Measurements from ENCODE around the gene RTEL1.

RTEL1 gene

DNA sequence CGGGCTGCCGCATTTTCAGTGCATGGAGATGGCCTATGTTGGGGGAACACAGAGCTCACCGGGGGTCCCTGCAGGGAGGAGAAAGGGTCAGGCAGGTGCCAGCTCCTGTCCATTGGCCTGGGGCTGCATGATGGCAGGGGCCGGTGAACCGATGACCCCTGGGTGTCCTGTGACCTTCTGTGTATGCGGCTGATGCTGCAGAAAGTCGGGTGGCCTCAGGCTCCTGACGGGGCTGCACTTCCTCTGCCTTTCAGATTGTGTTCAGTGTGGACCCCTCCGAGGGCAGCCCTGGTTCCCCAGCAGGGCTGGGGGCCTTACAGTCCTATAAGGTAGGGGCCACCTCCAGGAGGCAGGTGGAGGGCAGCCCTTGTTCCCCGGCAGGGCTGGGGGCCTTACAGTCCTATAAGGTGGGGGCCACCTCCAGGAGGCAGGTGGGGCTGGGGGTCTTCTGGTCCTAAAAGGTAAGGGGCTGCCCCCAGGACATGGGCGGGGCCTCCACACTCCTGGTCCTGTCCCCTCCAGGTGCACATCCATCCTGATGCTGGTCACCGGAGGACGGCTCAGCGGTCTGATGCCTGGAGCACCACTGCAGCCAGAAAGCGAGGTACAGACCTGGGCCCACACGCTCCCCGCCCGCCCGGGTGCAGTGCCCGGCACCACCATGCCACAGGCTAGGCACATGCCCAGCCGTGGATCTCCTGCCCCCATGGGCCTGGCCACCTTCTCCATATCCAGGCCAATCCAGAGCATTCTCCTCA lies 27.3 kb downstream of the RTEL1 start:
- no peak overlapping the region for H3K4me3 ChIP-seq (ENCODE audit: low read depth, low read length)
- no peak for TF ChIP-seq CTCF (IDR thresholded peaks at IDR 0.05; ENCODE audit: low read depth, low read length)

- H3K4me3 ChIP-seq (ENCODE audit: low read depth, low read length) = no peak overlapping the region
- TF ChIP-seq CTCF (IDR thresholded peaks at IDR 0.05; ENCODE audit: low read depth, low read length) = no peak
These were observed 28.0 kb downstream of the RTEL1 start for GRCh38 chr20:63686094-63686491.

DNA sequence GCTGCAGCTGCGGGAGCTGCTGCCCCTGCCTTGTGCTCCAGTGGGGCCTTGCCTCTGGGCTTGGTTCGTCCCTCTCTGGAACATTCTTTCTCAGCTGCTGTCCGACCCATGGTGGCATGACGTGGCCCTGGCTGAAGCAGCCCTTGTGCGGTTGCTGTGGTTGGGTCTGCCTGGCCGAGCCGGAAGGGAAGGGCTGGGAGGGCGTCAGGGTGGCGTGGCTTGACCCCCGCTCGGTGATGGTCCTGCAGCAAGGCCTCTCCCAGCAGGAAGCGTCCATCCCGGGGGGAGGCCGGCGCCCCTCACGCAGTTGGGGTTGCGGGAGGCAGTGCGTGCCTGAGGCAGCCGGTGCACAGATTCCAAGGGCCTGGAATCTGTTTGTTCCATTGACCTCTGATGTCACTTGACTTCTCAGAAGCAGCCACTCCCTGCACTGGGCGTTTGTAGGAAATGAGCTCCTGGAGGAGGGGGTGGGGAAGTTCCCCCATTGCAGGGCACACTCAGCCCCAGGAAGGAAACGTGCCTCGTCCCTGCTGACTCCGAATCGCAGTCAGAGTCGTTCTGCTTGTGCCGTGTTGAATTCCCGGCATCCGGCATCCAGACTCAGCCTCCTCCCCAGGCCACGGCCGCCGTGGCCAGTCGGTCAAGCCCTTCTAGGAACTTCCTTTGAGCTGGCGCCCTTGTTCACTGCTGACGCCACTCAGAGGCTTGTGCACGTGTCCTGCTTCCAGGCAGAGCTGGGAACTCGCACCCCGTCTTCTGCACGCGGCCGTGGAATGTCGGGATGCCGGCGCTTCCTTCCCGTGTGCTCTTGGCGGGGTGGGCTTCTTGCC lies 28.6 kb downstream of the RTEL1 start:
- no peak for TF ChIP-seq CTCF (IDR thresholded peaks at IDR 0.05; ENCODE audit: low read depth, low read length)
- H3K4me3 ChIP-seq (ENCODE audit: low read depth, low read length) = no peak overlapping the region

DNA sequence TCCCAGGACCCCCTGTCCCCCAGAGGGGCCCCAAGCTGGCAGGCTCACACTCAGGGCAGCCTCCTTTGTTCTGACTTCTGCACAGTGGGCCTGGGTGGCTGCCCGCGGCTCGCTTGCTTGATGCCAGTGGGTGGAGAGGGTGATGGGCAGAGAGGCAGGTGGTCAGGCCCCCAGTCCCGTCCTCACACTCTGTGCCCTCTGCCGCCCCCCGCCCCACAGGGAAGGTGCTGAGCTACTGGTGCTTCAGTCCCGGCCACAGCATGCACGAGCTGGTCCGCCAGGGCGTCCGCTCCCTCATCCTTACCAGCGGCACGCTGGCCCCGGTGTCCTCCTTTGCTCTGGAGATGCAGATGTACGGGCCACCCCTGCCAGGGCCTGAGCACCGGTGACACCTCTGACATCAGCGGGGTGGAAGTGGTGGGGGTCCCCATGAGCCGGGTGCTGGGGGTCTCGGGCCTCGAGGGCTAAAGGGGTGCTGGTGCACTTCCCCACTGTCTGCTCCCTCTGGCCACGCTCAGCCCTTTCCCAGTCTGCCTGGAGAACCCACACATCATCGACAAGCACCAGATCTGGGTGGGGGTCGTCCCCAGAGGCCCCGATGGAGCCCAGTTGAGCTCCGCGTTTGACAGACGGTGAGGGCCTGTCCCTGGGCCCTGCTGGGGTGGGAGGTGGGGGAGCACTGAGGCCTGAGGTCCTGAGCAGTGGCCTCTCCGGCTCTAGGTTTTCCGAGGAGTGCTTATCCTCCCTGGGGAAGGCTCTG lies 29.5 kb downstream of the RTEL1 start:
- no peak for TF ChIP-seq CTCF (IDR thresholded peaks at IDR 0.05; ENCODE audit: low read depth, low read length)
- no peak overlapping the region for H3K4me3 ChIP-seq (ENCODE audit: low read depth, low read length)

- no peak overlapping the region for H3K4me3 ChIP-seq (ENCODE audit: low read depth, low read length)
- TF ChIP-seq CTCF (IDR thresholded peaks at IDR 0.05; ENCODE audit: low read depth, low read length) = no peak
These were observed 30.3 kb downstream of the RTEL1 start for GRCh38 chr20:63688228-63689045.

DNA sequence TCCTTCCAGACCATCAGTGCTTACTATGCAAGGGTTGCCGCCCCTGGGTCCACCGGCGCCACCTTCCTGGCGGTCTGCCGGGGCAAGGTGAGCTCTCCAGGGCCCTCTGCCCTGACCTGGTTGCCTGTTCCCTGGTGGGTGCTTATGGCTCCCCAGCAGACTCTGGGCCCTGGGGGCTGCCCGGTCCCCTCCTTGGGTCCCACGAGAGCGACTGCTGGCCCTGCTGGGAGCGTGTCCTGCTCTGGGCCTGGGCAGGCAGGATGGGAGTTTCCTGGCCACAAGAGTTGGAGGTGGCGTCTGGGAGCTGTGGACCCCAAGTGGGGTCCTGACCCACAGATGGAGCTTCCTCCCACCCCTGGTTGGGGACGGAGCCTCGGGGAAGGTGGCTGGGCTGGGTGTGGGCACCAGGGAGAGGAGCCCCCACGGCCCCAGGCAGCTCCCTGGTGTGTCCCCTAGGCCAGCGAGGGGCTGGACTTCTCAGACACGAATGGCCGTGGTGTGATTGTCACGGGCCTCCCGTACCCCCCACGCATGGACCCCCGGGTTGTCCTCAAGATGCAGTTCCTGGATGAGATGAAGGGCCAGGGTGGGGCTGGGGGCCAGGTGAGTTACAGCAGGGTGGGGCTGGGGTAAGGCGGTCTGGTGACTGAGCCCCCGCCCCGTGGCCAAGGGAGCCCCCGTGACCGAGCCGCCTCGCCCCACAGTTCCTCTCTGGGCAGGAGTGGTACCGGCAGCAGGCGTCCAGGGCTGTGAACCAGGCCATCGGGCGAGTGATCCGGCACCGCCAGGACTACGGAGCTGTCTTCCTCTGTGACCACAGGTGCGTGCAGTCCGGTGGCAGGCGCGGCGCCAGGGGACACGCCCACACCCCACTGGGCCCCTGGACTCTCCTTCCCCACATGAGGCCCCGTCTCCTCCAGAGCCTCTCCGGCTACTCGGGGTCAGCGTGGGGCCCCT lies 31.2 kb downstream of the RTEL1 start:
- no peak for TF ChIP-seq CTCF (IDR thresholded peaks at IDR 0.05; ENCODE audit: low read depth, low read length)
- H3K4me3 ChIP-seq (ENCODE audit: low read depth, low read length) = no peak overlapping the region
